Progenitor cell of endocrine pancreas (in vitro differentiated cells): ENCODE results near the gene DLX2. TPM values are rescaled to one million over a fixed set of nuclear protein-coding genes. Genes with fewer than 3 reads are reported as not detected.

Source experiments
- DNase-seq: peaks from one replicate; pipeline ENCODE4 v3.0.0; 2021; ENCODE audit warnings: low spot score; ENCODE audit not compliant: unreplicated experiment
- H3K27ac Mint-ChIP-seq: 2 replicates; pipeline ENCODE4 v1.8.0; 2021; ENCODE audit warnings: mild to moderate bottlenecking, moderate library complexity, mixed read lengths
- H3K27me3 Mint-ChIP-seq: 2 replicates; pipeline ENCODE4 v1.8.0; 2021; ENCODE audit warnings: mixed read lengths
- H3K36me3 Mint-ChIP-seq: 2 replicates; pipeline ENCODE4 v1.8.0; 2022; ENCODE audit warnings: mixed read lengths; ENCODE audit not compliant: insufficient read depth
- H3K4me1 Mint-ChIP-seq: 2 replicates; pipeline ENCODE4 v1.8.0; 2021; ENCODE audit warnings: low read depth, mixed read lengths
- H3K4me3 Mint-ChIP-seq: 2 replicates; pipeline ENCODE4 v1.8.0; 2021; ENCODE audit warnings: low read depth, mild to moderate bottlenecking, moderate library complexity, mixed read lengths
- H3K9me3 Mint-ChIP-seq: 2 replicates; pipeline ENCODE4 v1.8.0; 2021; ENCODE audit warnings: low read depth, mixed read lengths
- total RNA-seq: library from RNA; stranded (reverse); gene quantifications from 2 replicates; pipeline ENCODE4 v1.2.1, GENCODE V29; 2021
- TF ChIP-seq, protein P1 (sequence below): fragments of 200-600 bp; sonication (generic); IDR thresholded peaks from one replicate; pipeline ENCODE4 v1.5.0; 2021; ENCODE audit warnings: antibody characterized with exemption, mild to moderate bottlenecking; ENCODE audit not compliant: unreplicated experiment

The DLX2 gene
- total RNA-seq, 1 donor from 2014 or later: 1.7 TPM

DNA sequence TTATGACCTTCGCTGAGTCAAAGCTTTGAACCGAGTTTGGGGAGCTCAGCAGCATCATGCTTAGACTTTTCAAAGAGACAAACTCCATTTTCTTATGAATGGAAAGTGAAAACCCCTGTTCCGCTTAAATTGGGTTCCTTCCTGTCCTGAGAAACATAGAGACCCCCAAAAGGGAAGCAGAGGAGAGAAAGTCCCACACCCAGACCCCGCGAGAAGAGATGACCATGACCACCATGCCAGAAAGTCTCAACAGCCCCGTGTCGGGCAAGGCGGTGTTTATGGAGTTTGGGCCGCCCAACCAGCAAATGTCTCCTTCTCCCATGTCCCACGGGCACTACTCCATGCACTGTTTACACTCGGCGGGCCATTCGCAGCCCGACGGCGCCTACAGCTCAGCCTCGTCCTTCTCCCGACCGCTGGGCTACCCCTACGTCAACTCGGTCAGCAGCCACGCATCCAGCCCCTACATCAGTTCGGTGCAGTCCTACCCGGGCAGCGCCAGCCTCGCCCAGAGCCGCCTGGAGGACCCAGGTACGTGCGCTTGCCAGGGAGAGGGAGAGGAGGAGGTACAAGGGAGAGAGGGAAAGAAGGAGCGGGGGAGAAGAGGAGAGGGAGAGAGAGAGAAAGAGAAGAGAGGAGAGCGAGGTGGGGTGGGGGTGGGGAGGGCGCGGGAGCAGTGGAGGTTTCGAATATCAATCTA, 17.1 kb downstream of the DLX2 start, which contains the start of gene DLX1:
Gene DLX1, plus strand, starts transcription at position 48 of the 700 bp plus-strand sequence. Its CDS starts 171 bp downstream, at position 219.
- H3K9me3 Mint-ChIP-seq: no peaks in the 10 kb centered on the region
- peak within 1 kb of the TSS; percentile 67 for H3K4me3 Mint-ChIP-seq
- TF ChIP-seq, protein P1, sequence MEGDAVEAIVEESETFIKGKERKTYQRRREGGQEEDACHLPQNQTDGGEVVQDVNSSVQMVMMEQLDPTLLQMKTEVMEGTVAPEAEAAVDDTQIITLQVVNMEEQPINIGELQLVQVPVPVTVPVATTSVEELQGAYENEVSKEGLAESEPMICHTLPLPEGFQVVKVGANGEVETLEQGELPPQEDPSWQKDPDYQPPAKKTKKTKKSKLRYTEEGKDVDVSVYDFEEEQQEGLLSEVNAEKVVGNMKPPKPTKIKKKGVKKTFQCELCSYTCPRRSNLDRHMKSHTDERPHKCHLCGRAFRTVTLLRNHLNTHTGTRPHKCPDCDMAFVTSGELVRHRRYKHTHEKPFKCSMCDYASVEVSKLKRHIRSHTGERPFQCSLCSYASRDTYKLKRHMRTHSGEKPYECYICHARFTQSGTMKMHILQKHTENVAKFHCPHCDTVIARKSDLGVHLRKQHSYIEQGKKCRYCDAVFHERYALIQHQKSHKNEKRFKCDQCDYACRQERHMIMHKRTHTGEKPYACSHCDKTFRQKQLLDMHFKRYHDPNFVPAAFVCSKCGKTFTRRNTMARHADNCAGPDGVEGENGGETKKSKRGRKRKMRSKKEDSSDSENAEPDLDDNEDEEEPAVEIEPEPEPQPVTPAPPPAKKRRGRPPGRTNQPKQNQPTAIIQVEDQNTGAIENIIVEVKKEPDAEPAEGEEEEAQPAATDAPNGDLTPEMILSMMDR: no peak
- H3K27ac Mint-ChIP-seq: peak within 1 kb of the TSS; percentile 76
- no peaks in the 10 kb centered on the region for H3K36me3 Mint-ChIP-seq
- no peak for DNase-seq
- H3K27me3 Mint-ChIP-seq: peaks cover 100% of the 10 kb centered on the region
- peaks cover 13% of the 10 kb centered on the region for H3K4me1 Mint-ChIP-seq

- Mint-ChIP-seq H3K36me3 (no peaks in the 10 kb centered on the region), H3K4me3 (peak overlapping the region; percentile 67), H3K4me1 (peaks cover 13% of the 10 kb centered on the region), H3K9me3 (no peaks in the 10 kb centered on the region), H3K27ac (peak overlapping the region; percentile 76), H3K27me3 (peaks cover 100% of the 10 kb centered on the region)
- TF ChIP-seq, protein P1: no peak
- DNase-seq: no peak
Measured at GRCh38 chr2:172084645-172085459, 17.8 kb downstream of the DLX2 start.

GRCh38 chr2:172084395-172084644, 18.4 kb downstream of the DLX2 start:
- H3K4me3 Mint-ChIP-seq: no peak overlapping the region
- H3K27ac Mint-ChIP-seq: no peak overlapping the region

DNA sequence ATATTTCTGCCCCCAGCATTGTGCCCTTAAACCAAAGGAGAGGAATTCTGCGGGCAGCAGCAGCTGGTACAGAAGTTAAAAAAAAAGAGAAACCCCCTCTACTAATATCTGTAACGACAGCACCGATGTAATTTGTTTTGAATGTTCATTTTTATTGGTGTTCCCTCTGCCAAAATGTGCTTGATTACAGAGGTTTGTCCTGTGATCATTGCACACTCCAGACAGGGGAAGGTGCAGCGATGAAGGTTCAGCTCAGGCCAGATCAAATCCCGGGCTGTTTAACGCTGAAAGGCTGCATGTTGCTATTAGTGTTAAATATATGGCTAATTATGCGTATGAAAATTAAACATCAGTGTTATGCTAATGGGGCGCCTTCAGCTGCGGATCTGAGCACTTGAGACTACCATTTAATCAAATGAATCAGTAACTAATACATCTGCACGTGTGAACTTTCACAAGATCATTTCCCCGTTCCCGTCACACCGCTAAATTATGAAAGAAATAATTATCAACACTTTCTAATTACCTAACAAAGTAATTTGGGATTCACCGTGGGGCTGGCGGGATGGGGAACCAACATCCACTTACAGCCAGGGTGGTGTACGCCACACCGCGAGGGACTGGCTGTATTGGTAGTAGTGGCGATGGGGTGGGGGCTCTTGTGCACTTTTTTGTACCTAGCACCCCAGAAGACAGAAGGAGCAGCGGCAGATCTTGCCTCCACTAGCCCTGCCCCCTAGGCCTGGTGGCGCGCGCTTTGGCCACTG, 18.9 kb downstream of the DLX2 start:
- no peak overlapping the region for H3K4me3 Mint-ChIP-seq
- no peaks in the 10 kb centered on the region for H3K9me3 Mint-ChIP-seq
- H3K4me1 Mint-ChIP-seq: peaks cover 13% of the 10 kb centered on the region
- H3K27ac Mint-ChIP-seq: peak overlapping the region; percentile 29
- no peak for DNase-seq
- no peaks in the 10 kb centered on the region for H3K36me3 Mint-ChIP-seq
- peaks cover 100% of the 10 kb centered on the region for H3K27me3 Mint-ChIP-seq
- TF ChIP-seq, protein P1: no peak

More at GRCh38 chr2:172084395-172084644, 18.4 kb downstream of the DLX2 start:
- TF ChIP-seq, protein P1: no peak
- H3K4me1 Mint-ChIP-seq: peaks cover 13% of the 10 kb centered on the region
- H3K36me3 Mint-ChIP-seq: no peaks in the 10 kb centered on the region
- peaks cover 100% of the 10 kb centered on the region for H3K27me3 Mint-ChIP-seq
- no peak for DNase-seq
- H3K9me3 Mint-ChIP-seq: no peaks in the 10 kb centered on the region
